ENCODE results near the gene OR10V1. TPM values are rescaled to one million over a fixed set of nuclear protein-coding genes. Genes with fewer than 3 reads are reported as not detected.

OR10V1 gene
- total and polyA plus RNA-seq, 9 of the 15 experiments (the other 6 are each of a cell fraction or from before 2014, with no cell fraction given), result not detected

GRCh38 chr11:59746111-59746510, 32.5 kb upstream of the OR10V1 start (continued):
- TF ChIP-seq C11orf30 (IDR thresholded peaks at IDR 0.05; ENCODE audit: low read depth) (peak; percentile 59; the same call in 1 of the 2 replicates), MAFK (IDR thresholded peaks at IDR 0.05; ENCODE audit: low read length) (peak; percentile 72), ZNF274 (IDR thresholded peaks at IDR 0.05; ENCODE audit: borderline replicate concordance, low read depth, low read length) (no peak), MAFF (IDR thresholded peaks at IDR 0.05; ENCODE audit: low read length) (peak; percentile 73), ZNF76 (CRISPR knock-in tag; IDR thresholded peaks at IDR 0.05; ENCODE audit: borderline replicate concordance) (no peak), MAFG (tag; conservative IDR thresholded peaks at IDR 0.05) (peak; percentile 44; the same call in 1 of the 2 replicates)

GRCh38 chr11:59730896-59731565, 17.4 kb upstream of the OR10V1 start:
- H3K4me3 ChIP-seq, result no peak overlapping the region
- H3K27me3 ChIP-seq (ENCODE audit: control insufficient read depth in 2 of 2, insufficient read depth in 2 of 2, low read length in 2 of 2), result no peaks in the 10 kb centered on the region
- no peak overlapping the region for H3K4me2 ChIP-seq (ENCODE audit: insufficient read depth, low read length)
- H3K9me3 ChIP-seq (replicated peaks; ENCODE audit: control insufficient read depth, insufficient read depth, low read depth, low read length), result no peaks in the 10 kb centered on the region
- H3K4me1 ChIP-seq (replicated peaks in 1 of 2; ENCODE audit: control insufficient read depth in 2 of 2, insufficient read depth in 2 of 2, low read length in 2 of 2), result no peaks in the 10 kb centered on the region; a peak in 1 of 5 replicates
- intact Hi-C loops (cut with micrococcal nuclease) (no loop called here), in situ Hi-C loops (cut with MboI) (no loop called here)
- H3K9me1 ChIP-seq (ENCODE audit: control insufficient read depth, insufficient read depth, low read length), result no peaks in the 10 kb centered on the region
- no peaks in the 10 kb centered on the region for H4K20me1 ChIP-seq (replicated peaks; ENCODE audit: control insufficient read depth, insufficient read depth, low read length)
- ChIA-PET CTCF (ENCODE audit: low intra/inter-chr PET ratio) (no interaction called here), POLR2A (interaction anchor here (0.6 to 1.5 kb wide), 3 partner anchors 24 to 1154 kb away, joined by 3 read pairs; partner anchors contain the start of gene STX3)
- no peak overlapping the region for H3K9ac ChIP-seq (ENCODE audit: insufficient read depth in 1 of 2, low read depth in 2 of 2, low read length in 2 of 2)
- ATAC-seq (no peak), DNase-seq (ENCODE audit: extremely low read depth in 1 of 4, low spot score in 3 of 4) (no peak), FAIRE-seq (no peak)
- 56% methylated on average over 2 of the region's 2 CpGs for WGBS (ENCODE audit: insufficient coverage, low coverage, missing lambda C conversion rate)
- H3K36me3 ChIP-seq (ENCODE audit: control insufficient read depth, insufficient read depth, low read length), result no peaks in the 10 kb centered on the region
- no peak overlapping the region for H3K27ac ChIP-seq (ENCODE audit: extremely low read depth, low read depth, low read length)
- no peak overlapping the region for H2AFZ ChIP-seq (ENCODE audit: low read depth, low read length)
- BruUV-seq (replicated peaks), result no TSS peak
- no peaks in the 10 kb centered on the region for H3K79me2 ChIP-seq (ENCODE audit: control insufficient read depth, insufficient read depth, low read length)
- TF ChIP-seq ZBTB40 (IDR thresholded peaks at IDR 0.05) (no peak), ZBTB40 (CRISPR knock-in tag; IDR thresholded peaks at IDR 0.05) (no peak), ZNF589 (CRISPR knock-in tag; IDR thresholded peaks at IDR 0.05; ENCODE audit: low read depth) (no peak), PPARD (CRISPR knock-in tag; IDR thresholded peaks at IDR 0.05) (no peak), NR2C1 (IDR thresholded peaks at IDR 0.05) (no peak), NR2C1 (tag; IDR thresholded peaks at IDR 0.05) (no peak), POLR2G (IDR thresholded peaks at IDR 0.05; ENCODE audit: low read depth, low read length) (no peak), ZNF77 (CRISPR knock-in tag; IDR thresholded peaks at IDR 0.05) (no peak)
